Gastroesophageal sphincter (tissue), 4 donors: ENCODE data around the gene CSTB. TPM values are rescaled to one million over a fixed set of nuclear protein-coding genes. Genes with fewer than 3 reads are reported as not detected.

Experiments used
- ATAC-seq: fragments of 150-250 bp; one replicate; pipeline ENCODE4 v1.9.1; 2016; ENCODE audit warnings: mild to moderate bottlenecking, moderate library complexity
- H3K27ac ChIP-seq, 4 donors: fragments of 200-600 bp; sonication (generic) in 3 of 4; 1 replicate in 3 of 4; 2 replicates in 1 of 4; pipeline ENCODE4 v1.5.1; 2016 to 2019
- H3K27me3 ChIP-seq: fragments of 200-600 bp; sonication (generic); one replicate; pipeline ENCODE4 v1.5.1; 2019
- H3K36me3 ChIP-seq, 2 donors: fragments of 200-600 bp; sonication (generic); one replicate each; pipeline ENCODE4 v1.5.1; 2019; ENCODE audit warnings: control low read depth in 1 of 2
- H3K4me1 ChIP-seq, 3 donors: fragments of 200-600 bp; sonication (generic); 1 replicate in 2 of 3; 2 replicates in 1 of 3; pipeline ENCODE4 v1.5.1; 2016 to 2019; ENCODE audit warnings: control low read depth in 2 of 3
- H3K4me3 ChIP-seq, 2 donors: fragments of 200-600 bp; sonication (generic); one replicate each; pipeline ENCODE4 v1.5.1; 2019; ENCODE audit warnings: mild to moderate bottlenecking in 1 of 2, moderate library complexity in 1 of 2
- H3K9me3 ChIP-seq, 3 donors: fragments of 200-600 bp; sonication (generic); one replicate each; pipeline ENCODE4 v1.5.1; 2017 to 2019; ENCODE audit warnings: control low read depth in 2 of 3
- EP300 ChIP-seq: sonication (generic); formaldehyde crosslinking; IDR thresholded peaks from one replicate; pipeline ENCODE4 v1.6.1; 2017; ENCODE audit warnings: antibody characterized with exemption, mild to moderate bottlenecking
- POLR2A ChIP-seq, 2 donors: fragments of 450-650 bp; IDR thresholded peaks; one replicate each; pipeline ENCODE4 v1.6.1; 2017; ENCODE audit warnings: antibody characterized with exemption in 2 of 2, mild to moderate bottlenecking in 2 of 2, moderate library complexity in 1 of 2
- POLR2AphosphoS5 ChIP-seq: sonication (generic); formaldehyde crosslinking; IDR thresholded peaks from one replicate; pipeline ENCODE4 v1.6.1; 2017; ENCODE audit warnings: antibody characterized with exemption
- WGBS, 2 donors: methylation state at CpG; one replicate each; pipeline ENCODE4 v1.1.5; 2018; ENCODE audit warnings: low coverage in 1 of 2; 5-methylcytosine and 5-hydroxymethylcytosine counted together
- total RNA-seq, 4 donors: library from RNA; depleted of rRNA; stranded (reverse); fragments of >200 nt; gene quantifications; one replicate each; pipeline ENCODE4 v1.1.0, GENCODE V29; 2016
- TF ChIP-seq, protein P1 (sequence below), 4 experiments: fragments of 200-600 bp in 2 of 4; fragments of 450-650 bp in 2 of 4; sonication (generic) in 1 of 4; IDR thresholded peaks; one replicate each; pipeline ENCODE4 v1.5.1; 2017 to 2019; ENCODE audit warnings: antibody characterized with exemption in 4 of 4, mild to moderate bottlenecking in 2 of 4, moderate library complexity in 2 of 4

CSTB gene
- total RNA-seq, 4 donors from 2014 or later = 8.9 to 22.2 (median 10.1) TPM

GRCh38 chr21:43750339-43751033 lies 25.6 kb downstream of the CSTB start:
- no peak overlapping the region for H3K4me3 ChIP-seq
- WGBS, 2 donors = 73 to 82% methylated on average over 8 to 14 of the region's 28 CpGs
- no peak overlapping the region for H3K27ac ChIP-seq
- no peaks in the 10 kb centered on the region for H3K27me3 ChIP-seq
- H3K4me1 ChIP-seq = no peaks in the 10 kb centered on the region
- TF ChIP-seq POLR2A (IDR thresholded peaks at IDR 0.05) (no peak), EP300 (no peak), POLR2AphosphoS5 (no peak)
- H3K9me3 ChIP-seq = no peaks in the 10 kb centered on the region
- no peak for ATAC-seq
- H3K36me3 ChIP-seq = peaks cover 0 to 98% of the 10 kb centered on the region in 2 donors

DNA sequence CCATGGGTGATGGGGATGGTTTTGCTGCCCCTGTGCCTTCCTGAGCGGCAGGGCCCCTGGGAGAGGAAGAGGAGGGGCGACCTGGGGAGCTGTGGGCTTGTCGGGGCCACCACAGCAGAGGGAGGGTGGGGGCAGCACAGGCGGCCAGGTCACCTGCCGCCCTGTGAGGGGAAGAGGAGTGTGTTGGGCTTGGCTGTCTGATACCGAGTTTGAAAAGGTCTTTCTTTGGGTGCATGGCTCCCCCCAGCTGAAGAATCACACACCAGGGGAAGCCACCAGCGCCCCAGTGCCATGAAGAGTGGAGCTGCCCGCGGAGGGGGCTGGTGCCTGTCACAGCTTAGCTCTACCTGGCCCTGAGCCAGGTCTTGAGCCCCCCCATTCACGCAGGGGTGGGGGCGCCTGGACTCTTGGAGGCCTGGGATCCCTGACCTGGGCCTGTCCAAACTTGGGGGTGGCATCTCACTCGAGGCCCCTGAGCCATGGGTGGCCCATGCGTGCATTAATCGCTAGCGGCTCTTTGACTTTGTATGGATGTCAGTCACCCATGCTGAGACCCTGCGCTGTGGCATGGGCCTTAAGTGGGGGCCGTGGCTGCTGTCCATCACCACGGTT lies 26.4 kb downstream of the CSTB start:
- Histone ChIP-seq H3K27ac (no peak overlapping the region), H3K36me3 (peaks cover 0 to 98% of the 10 kb centered on the region in 2 donors), H3K9me3 (no peaks in the 10 kb centered on the region), H3K27me3 (no peaks in the 10 kb centered on the region), H3K4me1 (no peaks in the 10 kb centered on the region), H3K4me3 (no peak overlapping the region)
- ATAC-seq = no peak
- no CpG with 5 or more reads among the region's 18 CpGs for WGBS, 2 donors
- no peak for TF ChIP-seq POLR2AphosphoS5
- TF ChIP-seq, protein P1, sequence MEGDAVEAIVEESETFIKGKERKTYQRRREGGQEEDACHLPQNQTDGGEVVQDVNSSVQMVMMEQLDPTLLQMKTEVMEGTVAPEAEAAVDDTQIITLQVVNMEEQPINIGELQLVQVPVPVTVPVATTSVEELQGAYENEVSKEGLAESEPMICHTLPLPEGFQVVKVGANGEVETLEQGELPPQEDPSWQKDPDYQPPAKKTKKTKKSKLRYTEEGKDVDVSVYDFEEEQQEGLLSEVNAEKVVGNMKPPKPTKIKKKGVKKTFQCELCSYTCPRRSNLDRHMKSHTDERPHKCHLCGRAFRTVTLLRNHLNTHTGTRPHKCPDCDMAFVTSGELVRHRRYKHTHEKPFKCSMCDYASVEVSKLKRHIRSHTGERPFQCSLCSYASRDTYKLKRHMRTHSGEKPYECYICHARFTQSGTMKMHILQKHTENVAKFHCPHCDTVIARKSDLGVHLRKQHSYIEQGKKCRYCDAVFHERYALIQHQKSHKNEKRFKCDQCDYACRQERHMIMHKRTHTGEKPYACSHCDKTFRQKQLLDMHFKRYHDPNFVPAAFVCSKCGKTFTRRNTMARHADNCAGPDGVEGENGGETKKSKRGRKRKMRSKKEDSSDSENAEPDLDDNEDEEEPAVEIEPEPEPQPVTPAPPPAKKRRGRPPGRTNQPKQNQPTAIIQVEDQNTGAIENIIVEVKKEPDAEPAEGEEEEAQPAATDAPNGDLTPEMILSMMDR (IDR thresholded peaks at IDR 0.05) = no peak

DNA sequence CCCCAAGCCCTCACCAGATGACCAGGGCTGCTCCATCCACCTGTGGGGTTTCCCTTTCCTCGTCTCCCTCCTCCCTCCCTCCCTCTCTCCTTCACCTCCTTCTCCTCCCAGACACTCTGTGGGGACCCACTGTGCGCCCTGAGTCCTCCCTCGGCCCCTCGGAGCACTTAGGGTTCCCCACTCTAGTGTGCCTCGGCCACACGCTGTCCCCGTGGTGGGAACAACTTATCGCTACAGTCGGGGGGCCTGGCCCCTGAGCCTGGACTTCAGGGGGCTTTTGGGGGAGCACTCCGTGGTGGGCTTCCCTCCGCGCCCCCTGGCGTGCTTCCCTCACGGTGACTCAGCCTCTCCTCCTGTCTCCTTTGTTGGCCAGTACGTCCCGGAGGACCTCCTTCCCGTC lies 27.5 kb downstream of the CSTB start:
- Histone ChIP-seq H3K4me1 (no peaks in the 10 kb centered on the region), H3K36me3 (peaks cover 0 to 98% of the 10 kb centered on the region in 2 donors), H3K27me3 (no peaks in the 10 kb centered on the region), H3K27ac (no peak overlapping the region), H3K9me3 (no peaks in the 10 kb centered on the region), H3K4me3 (no peak overlapping the region)
- TF ChIP-seq POLR2AphosphoS5 (no peak), POLR2A (IDR thresholded peaks at IDR 0.05) (no peak), EP300 (no peak)
- TF ChIP-seq, protein P1 (IDR thresholded peaks at IDR 0.05) = no peak
- WGBS, 2 donors = 94 to 97% methylated on average over 4 to 6 of the region's 17 CpGs
- no peak for ATAC-seq

DNA sequence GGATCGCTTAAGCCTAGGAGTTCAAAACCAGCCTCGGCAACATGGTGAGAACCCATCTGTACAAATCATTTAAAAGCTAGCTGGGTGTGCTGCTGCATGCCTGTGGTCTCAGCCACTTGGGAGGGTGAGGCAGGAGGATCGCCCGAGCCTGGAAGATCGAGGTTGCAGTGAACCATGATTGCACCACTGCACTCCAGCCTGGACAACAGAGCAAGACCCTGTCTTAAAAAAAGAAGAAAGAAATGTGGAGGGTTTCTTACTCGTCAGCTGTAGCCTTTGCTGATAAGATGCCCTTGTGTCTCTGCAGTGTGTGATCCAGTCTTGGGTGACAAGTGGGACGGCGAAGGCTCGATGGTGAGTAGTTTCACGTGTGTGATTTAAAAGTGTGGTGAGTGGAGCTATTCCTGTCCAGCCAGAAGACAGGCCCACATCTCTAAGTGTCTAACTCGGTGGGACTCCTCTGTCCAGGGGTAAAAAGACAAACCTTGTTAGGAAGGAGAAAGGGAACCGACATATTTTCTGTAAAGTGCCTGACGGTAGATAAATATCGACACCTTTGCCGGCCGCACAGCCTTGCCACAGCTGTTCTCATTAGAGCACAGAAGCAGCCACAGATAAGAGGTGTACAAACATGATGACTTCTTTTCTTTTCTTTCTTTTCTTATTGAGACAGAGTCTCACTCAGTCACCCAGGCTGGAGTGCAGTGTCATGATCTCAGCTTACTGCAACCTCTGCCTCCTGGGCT lies 30.2 kb downstream of the CSTB start:
- H3K9me3 ChIP-seq = no peaks in the 10 kb centered on the region
- no peaks in the 10 kb centered on the region for H3K4me1 ChIP-seq
- H3K27me3 ChIP-seq = no peaks in the 10 kb centered on the region
- no peak overlapping the region for H3K27ac ChIP-seq
- TF ChIP-seq, protein P1 (IDR thresholded peaks at IDR 0.05) = no peak
- TF ChIP-seq POLR2AphosphoS5 = no peak
- TF ChIP-seq POLR2A (IDR thresholded peaks at IDR 0.05) = no peak
- no peak for TF ChIP-seq EP300
- peaks cover 0 to 92% of the 10 kb centered on the region in 2 donors for H3K36me3 ChIP-seq
- no peak overlapping the region for H3K4me3 ChIP-seq
- no peak for ATAC-seq
- 87 to 98% methylated on average over 6 to 13 of the region's 16 CpGs for WGBS, 2 donors

GRCh38 chr21:43744725-43745124 lies 31.4 kb downstream of the CSTB start:
- TF ChIP-seq POLR2A (IDR thresholded peaks at IDR 0.05) = no peak
- TF ChIP-seq, protein P1 (IDR thresholded peaks at IDR 0.05) = no peak
- TF ChIP-seq POLR2AphosphoS5 = no peak
- no peak for TF ChIP-seq EP300
- Histone ChIP-seq H3K27me3 (no peaks in the 10 kb centered on the region), H3K4me3 (no peak overlapping the region), H3K4me1 (peaks cover 0 to 4% (median 0%) of the 10 kb centered on the region in 3 donors), H3K9me3 (no peaks in the 10 kb centered on the region), H3K36me3 (peaks cover 0 to 80% of the 10 kb centered on the region in 2 donors), H3K27ac (no peak overlapping the region)
- WGBS, 2 donors = 87 to 91% methylated on average over 5 to 13 of the region's 18 CpGs
- no peak for ATAC-seq
